NCI-H748 treated with DMSO at 0.1 percent for 48 hours (cell line): ENCODE data around the gene ASXL3.
A peak's percentile ranks its signal among the peaks of the same experiment; 100 is the strongest.

Source experiments
- DNase-seq: peaks from one replicate; lab custom pipeline; 2025; lab: John Stamatoyannopoulos, UW

The ASXL3 gene

DNA sequence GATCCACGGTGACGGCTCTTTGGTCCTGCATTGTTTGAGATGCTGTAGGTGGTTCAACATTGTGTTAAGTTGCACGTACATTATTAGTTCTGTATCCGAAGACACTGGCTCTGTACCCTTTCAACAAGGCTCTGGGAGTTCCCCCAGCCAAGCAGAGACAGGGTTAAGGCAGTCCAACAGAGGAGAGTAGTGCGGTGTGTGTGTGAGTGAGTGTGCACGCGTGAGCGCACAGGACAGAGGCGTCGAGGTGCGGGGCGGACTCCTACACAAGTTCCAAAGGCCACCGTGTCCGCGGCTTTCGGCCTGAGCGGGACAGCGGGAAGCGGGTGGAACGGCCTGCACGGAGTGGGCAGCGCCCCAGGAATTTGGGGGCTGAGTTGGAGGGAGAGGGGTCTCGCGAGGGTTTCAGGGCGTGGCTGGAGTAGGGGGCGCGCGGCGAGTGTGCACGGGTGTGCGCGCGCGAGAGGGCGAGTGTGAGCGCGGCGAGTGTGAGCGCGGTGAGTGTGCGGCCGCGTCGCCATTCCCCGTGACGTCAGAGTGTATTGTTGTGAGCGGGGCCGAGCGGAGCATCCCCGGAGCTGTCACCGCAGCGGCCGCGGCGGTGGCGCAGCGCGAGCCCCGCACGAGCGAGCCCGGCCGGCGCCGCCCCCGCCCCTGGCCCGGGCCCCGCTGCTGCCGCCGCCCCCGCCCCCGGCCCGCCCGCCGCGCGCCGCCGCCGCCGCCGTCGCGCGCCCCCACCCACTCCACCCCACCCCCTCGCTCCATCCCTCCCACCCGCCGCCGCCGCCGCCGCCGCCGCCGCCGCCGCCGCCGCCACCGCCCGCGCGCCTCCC is at the start of gene ASXL3:
TSS of gene ASXL3 (plus strand) at position 535 of the 833 bp plus-strand sequence. CDS start 413 bp downstream, outside the sequence.
- peak; percentile 72 for DNase-seq

DNA sequence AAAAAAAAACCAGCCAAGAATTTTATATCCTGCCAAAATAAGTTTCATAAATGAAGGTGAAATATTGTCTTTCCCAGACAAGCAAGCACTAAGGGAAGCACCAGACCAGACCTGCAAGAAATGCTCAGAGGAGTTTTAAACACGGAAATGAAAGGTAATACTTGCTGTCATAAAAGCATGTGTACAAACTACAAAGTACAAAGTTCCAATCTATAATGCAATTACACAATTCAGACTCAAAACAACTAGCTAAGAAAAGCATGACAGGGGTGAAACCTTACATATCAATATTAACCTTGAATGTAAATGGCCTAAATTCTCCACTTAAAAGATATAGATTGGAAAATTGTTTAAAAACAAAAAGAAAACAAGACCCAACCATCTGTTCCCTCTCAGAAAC is 45.0 kb upstream of the ASXL3 start:
- DNase-seq = no peak

DNA sequence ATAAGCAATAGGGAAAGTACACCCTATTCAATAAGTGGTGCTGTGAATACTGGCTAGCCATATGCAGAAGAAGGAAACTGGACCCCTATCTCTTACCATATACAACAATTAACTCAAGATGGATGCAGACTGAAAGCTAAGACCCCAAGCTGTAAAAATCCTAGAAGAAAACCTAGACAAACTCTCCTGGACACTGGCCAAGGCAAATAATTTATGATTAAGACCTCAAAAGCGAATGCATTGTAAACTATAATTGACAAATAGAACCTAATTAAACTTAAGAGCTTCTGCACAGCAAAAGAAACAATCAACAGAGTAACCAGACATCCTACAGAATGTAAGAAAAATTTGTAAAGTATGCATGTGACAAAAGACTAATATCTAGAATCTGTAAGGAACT is 41.1 kb upstream of the ASXL3 start:
- DNase-seq = no peak

DNA sequence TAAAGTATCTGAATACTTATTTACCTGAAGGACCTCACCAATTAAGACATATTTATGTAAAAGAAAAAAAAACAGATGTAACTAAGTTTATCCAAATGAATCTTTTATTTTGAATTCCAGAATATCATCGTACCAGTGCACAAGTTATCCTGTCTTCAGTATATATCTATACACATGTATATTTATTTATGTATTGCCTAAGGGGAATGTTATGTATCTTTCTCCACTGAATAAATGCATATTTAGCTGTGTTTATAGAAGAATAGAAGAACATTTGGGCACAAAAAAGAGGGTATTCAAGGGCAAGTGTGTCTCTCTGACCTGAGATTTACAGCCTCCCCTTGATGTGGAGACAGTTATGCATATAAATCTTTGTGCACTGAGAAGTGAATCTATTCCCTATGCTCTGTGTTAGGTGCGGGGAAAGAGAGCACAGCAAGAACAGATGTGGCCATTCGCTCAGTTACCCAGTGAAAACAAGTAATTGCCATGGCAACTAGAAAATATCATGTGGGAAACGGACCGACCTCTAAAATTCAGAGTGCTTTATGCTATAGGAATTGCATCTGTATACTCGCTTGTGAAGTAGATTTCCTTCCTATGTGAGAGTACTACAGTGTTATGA is 39.5 kb upstream of the ASXL3 start:
- no peak for DNase-seq

DNA sequence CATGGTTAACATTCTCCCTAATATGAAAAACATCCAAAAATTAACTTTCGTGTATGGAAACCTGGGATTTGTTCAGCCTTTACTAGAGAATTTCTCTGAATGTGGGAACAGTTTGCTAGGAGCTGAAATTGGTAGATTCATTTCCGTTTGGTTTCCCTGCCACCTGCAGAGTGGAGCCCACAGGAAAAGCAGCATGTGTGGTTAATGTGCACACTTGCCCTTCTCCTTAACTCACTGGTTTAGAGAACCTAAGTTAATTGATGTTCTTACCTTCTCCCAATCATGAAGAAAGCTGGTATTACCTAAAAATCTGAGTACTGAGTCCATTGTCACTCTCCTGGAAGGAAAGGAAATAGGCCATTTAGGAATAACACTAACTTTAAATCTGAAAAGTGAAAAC is 37.6 kb upstream of the ASXL3 start:
- no peak for DNase-seq

DNA sequence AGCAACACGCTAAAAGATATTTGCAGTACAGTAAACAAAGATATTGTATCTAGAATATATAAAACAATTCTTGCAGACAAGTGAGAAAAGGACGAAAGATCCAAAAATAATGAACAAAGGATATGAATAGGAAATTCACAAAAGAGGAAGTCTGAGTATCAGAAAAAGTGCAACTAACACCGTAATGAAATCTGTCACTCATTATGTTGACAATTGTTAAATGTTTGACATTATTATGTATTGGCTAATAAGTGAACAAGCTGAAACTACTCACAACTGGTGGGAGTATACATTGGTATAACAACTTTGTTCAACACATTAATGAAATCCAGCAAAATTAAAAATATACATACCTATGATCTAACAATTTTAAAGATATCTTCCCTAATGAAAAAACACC is 36.7 kb upstream of the ASXL3 start:
- DNase-seq = no peak

DNA sequence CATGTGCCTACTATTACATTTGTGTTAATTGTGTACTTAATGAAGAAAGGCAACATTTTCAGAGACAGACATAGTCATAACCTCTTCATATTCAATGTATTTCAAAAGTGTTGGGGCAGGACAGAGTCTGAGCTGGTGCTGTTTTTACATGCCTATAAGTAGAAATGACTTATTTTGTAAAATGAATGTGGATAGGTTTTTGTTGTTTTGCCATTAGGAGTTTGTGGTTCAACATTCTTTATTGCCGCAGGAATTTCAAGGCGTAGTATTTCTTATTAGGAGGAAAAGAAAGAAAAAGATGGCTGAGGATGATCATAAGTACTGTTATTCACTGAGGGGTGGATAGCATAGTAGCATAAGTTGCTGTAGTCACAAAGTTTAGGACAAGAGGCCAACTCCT is 21.2 kb upstream of the ASXL3 start:
- DNase-seq = no peak

DNA sequence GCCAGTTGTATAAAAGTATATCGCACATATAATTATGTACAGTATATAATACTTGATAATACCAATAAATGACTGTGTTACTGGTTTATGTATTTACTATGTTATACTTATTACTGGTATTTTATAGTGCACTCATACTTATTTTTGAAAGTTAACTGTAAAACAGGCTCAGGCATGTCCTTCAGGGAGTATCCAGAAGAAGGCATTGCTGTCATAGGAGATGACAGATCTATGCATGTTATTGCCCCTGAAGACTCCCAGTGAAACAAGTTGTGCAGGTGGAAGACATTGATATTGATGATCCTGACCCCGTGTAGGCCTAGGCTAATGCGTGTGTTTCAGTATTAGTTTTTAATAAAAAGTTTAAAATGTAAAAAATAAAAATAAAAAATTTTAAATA is 20.3 kb upstream of the ASXL3 start:
- DNase-seq = no peak

DNA sequence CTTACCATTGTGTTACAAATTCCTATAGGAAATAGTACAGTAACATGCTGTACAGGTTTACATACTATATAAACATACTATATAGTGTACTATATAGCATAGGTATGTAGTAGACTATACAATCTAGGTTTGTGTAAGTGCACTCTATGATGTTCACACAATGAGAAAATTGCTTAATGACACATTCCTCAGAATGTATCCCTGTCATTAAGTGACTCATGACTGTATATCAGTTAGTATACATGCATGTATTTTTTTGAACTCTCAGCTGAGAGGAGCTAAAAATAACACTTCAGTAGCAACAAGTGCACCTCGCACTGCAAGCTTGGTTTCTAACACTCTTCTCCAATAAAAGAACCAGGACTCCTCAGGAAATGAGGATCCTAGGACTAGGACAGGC is 19.5 kb upstream of the ASXL3 start:
- no peak for DNase-seq

DNA sequence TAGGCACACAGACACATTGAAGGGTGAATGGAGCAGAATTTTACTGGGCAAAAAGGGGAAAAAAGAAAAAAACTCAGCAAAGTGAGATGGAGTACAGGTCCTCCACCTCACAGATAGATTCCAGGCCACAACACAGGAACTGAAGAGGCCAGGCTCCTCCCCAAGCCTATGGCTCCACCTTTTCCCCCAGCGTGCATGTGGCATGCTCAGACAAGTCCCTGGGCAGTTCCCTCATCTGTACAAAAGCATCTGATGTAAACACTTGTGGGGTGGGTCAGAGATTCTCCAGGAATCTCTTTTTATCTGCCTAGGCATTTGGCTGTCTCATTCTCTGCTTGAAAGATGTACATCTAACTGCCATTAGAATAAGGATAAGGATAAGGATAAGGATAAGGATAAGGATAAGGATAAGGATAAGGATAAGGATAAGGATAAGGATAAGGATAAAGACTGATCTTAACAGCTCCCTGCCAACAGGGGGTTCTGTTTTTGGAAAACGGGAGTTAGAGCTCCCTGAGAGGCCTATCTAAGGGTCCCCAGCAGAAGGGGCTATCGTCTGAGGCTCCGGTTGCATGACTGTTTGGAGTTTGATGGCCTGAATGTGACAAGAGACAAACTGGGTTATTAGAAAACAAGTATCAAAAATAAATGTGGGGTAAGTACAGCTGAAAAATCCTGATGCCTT is 17.2 kb upstream of the ASXL3 start:
- DNase-seq = peak; percentile 65

DNA sequence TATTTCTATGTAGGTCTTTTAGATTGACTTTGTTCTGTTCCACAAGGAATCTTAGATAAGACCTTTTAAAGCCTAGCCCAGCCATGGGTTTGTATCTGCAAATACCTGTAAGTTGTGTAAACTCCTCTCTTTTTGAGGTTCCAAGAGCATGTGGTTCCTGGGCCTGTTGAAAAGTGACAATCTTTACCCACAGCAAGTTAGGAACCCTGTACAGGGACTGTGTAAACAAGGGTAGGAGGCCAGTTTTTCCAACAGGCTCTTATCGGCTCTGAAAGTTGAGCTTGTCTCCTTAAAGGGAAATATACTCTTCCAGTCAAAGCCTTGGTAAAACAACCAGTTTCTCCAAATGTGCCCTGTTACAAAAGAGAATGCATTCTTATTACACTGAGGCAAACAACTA is 15.3 kb upstream of the ASXL3 start:
- no peak for DNase-seq

DNA sequence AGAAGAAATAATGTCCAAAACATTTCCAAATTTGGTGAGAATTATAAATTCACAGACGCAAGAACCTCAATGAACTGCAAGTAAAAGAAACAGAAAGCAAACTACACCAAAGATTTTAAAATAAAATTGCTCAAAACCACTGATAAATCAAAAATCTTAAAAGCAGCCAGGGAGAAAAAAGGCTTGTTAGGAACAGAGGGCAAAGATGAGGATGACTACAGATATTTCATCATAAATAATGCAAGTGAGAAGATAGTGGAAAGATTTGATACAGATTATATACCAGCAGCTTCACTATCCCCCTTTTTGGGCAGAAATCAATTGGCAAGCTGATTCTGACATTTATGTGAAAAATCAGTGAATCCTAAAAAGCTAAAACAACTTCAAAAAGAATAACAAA is 10.3 kb upstream of the ASXL3 start:
- no peak for DNase-seq

DNA sequence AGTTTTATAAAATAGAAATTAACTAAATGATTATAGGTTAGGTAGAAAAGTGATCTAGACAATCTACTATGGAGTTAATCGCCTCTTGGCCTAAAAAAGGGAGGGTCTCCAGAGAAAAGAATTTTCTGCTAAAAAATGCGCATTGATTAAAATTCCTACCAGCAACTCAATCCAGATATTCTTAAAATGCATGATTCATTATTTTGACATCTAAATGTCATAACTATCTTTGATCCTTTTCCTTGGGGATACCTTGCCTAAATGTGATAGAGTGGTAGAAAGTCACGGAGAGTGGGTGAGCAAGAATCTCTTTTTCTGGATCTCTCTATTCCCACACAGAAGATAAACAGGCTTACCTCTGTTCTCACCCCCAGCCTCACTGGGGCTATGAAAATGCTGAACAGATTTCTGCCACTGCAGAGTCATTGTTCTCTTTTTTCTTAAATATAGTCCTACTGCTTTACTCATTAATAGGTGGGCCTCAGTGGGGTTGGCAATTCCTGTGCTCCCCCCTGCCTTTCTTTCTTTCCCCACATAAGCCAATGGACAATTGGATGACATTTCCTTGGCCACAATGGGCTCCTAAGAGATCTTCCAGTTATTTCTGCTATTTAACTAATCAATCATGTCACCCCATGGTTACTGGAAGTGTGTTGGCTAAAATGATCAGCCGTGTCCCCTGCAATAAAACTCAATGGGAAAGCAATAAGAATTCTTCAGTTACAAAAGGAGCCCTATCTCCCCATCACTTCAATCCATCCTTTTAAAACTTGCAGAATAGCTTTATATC is 5.8 kb upstream of the ASXL3 start:
- no peak for DNase-seq

DNA sequence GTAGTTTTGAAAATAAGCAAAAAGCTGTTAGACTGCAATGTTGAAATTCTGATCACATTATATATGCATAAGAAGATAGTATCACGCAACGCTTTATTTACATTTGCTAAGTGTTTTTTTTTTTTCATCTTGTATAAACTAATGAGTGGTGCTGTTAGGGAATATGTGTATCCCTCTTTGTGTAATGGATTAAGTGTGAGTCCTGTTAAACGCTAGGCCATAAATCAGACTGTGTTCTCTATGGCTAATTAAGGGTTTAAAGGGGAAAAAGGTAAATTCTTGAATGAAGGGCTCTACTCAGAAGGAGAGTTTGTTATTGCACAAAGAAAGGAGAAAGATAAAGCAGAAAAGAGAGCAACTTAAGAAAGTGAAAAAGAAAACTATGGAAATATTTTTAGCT is 4.8 kb upstream of the ASXL3 start:
- DNase-seq = no peak

DNA sequence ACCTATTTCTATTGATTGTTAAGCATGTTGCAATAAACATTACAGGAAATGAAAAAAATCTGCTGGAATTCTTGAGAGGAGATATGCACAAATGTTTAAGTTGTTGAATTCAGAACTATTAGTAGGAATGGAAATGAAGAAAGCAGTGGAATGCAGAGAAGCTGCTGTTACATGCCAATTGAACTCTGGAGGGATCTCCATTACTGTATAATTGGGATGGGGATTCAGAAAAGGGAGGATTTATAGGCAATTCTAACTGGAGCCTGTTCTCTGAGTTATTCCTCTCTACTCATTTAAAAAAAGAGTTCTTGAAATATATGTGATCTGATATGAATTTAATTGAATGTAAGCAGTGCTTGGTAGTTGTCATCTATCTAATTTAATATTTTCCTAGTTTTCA is 2.6 kb upstream of the ASXL3 start:
- no peak for DNase-seq

DNA sequence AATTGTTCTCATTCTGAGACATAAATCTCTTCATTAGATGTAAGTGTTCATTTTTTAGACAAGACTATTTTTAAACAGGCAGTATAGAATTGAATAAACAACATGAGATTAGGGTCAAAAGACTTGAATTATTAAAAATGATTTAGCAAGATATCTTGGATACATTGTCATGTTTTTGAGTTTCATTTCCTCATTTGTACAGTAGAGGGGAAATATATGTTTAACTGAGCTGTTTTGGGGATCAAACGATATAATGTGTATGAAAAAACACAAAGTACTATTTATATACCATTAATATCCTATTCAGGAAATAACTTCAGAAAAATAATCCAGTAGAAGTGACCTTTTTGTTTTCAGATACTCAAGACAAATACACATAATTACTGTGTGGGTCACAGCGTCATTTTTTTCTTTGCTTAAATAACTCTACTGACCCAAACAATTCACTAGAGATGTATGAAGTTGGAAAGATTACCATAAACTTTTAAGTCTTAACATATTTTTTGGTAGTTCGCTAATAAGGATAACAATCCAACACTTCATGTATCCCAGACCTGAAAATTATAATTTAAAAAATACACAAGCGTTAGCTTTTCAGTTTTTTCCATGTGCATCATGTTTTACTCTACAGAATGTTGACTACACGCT is 896 bp upstream of the ASXL3 start:
- peak; percentile 20 for DNase-seq

DNA sequence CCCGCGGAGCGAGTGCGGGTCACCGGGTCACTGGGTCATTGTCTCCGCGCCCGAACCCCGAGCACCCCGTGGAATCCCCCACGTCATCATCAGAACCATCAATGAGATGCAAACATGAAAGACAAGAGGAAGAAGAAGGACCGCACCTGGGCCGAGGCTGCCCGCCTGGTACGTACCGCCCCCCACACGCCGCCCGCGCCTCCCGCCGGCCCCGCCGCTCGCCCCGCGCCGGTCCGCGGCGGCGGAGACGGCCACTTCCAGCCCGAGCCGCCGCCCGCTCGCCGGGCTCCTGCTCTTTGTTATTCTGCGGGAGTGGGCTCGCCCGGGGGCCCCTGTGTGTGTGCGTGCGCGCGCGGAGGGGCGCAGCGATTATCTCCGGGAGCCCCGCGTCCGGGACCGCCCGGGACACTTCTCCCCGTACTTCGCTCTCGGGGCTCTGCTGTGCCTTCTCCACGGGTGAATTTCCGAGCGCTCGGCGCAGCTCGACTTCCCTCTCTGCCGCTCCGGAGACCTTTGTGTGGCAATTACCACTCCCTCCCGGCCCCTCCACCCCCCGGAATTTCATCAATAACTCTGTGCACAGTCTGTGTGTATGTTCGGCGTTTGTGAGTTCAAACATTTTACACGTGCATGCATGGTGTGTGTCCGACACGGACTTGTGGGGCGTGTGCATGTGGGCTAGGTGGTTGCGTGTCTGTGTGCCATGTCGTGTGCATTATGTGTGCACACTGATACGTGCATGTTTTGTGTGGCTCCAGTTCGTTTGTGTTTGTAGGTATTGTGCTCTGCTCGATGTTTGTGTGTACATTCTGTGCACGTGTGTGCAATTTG is 714 bp downstream of the ASXL3 start:
- DNase-seq = peak; percentile 72

DNA sequence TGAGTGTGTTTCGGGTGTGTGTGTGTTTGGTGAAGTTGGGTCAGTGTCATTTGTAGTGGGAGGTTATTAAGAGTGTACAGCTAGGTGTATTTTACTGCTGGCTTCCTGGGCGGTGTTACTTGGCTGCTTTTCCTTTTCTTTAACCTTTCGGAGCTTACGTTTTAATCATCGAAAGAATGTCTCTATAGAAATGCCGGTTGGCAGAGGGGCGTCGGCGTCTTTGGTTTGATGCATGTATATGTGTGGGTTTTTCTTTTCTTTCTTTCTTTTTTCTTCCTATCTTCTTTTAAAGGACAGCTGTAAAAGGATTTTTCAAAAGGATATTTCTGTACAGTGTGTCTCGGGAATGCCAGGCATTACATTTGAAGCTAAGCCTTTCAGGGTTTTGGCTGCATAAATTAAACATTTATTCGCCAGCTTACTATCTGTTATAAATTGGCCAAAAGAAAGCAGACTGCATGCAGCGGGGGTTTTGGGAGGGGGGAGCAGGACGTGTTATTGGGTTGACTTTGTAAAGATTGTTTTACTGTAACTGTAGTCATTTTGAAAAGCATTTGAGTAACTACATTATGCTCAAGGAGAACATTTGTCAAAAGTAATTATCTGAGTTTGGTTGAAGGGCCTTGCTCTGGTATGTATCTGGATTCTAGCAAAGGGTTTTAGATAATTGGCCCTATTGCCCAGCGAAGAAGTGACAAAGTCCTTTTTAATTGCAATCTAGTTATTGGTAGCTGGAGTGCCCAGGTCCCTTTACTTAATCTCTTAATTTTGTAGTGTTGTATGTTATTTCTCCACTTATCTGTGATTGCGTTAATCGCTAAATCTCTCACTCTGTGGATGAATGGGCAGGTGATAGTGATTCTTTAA is 1.6 kb downstream of the ASXL3 start:
- peak; percentile 61 for DNase-seq

DNA sequence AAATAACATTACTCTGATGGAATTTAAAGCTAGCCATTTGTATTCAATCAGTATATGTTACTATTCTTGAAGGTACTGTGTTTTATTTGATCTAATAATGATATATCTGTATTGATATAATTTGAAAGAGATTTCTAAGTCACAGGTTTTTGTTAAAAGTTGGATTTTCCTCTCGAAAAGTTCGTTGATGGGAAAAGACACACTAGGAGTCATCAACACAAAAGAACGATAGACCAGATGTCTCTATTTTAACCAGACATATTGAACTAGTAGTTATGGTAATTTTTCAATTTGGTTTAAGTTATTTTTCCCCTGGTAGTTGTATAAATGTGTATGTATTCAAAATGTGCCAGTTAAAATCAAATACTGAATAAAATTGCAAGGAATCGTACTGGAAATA is 2.5 kb downstream of the ASXL3 start:
- DNase-seq = no peak

DNA sequence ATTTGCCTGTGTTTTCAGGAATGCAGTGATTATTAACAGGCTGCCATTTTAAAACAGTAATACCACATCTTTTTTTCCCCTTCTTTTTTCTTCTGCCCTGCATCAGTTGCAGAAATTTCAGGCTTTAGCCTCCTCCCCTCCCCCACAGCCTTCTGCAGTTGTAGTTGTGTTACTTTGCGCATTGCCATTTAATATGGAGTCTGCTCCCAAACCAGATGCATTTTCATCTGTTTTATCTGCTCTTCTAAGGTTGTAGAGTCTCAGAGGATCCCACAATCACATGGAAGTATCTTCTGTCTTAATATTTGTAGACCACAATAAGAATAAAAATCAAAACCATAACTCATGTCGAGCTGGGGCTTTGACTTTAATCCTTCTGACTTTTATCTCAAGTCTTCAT is 3.8 kb downstream of the ASXL3 start:
- DNase-seq = peak; percentile 28
